SIG-M5 (cell line): ENCODE data around the gene MSH6.

Experiments
- DNase-seq: peaks from one replicate; lab custom pipeline; 2025; lab: John Stamatoyannopoulos, UW

The MSH6 gene

GRCh38 chr2:47782671-47783485 is at the start of gene MSH6:
TSS of gene MSH6 (plus strand) at chr2:47783145. CDS start at chr2:47783234, 89 bp downstream.
- peak; percentile 63 for DNase-seq

GRCh38 chr2:47735136-47735869 is 47.6 kb upstream of the MSH6 start:
- DNase-seq, result no peak

- DNase-seq, result no peak
Measured at GRCh38 chr2:47735912-47736311, 47.0 kb upstream of the MSH6 start.

GRCh38 chr2:47737191-47737975 is 45.6 kb upstream of the MSH6 start:
- no peak for DNase-seq

- no peak for DNase-seq
Measured at GRCh38 chr2:47738331-47738730, 44.6 kb upstream of the MSH6 start.

- no peak for DNase-seq
Measured at GRCh38 chr2:47741101-47741500, 41.8 kb upstream of the MSH6 start.

GRCh38 chr2:47741637-47742036 is 41.3 kb upstream of the MSH6 start:
- DNase-seq, result no peak

GRCh38 chr2:47744074-47744473 is 38.9 kb upstream of the MSH6 start:
- no peak for DNase-seq

- DNase-seq, result no peak
Measured at GRCh38 chr2:47747878-47748277, 35.1 kb upstream of the MSH6 start.

- no peak for DNase-seq
Measured at GRCh38 chr2:47751856-47752414, 31.0 kb upstream of the MSH6 start.

- no peak for DNase-seq
Measured at GRCh38 chr2:47767497-47767844, 15.5 kb upstream of the MSH6 start.

- DNase-seq, result no peak
Measured at GRCh38 chr2:47767880-47768609, 14.9 kb upstream of the MSH6 start.

- no peak for DNase-seq
Measured at GRCh38 chr2:47769318-47769717, 13.6 kb upstream of the MSH6 start.

- no peak for DNase-seq
Measured at GRCh38 chr2:47771211-47771610, 11.7 kb upstream of the MSH6 start.

GRCh38 chr2:47772343-47772742 is 10.6 kb upstream of the MSH6 start:
- no peak for DNase-seq

- DNase-seq, result no peak
Measured at GRCh38 chr2:47774567-47774966, 8.4 kb upstream of the MSH6 start.

GRCh38 chr2:47777277-47777937 is 5.5 kb upstream of the MSH6 start:
- no peak for DNase-seq

- no peak for DNase-seq
Measured at GRCh38 chr2:47778698-47779425, 4.1 kb upstream of the MSH6 start.

GRCh38 chr2:47779426-47779790 is 3.5 kb upstream of the MSH6 start:
- no peak for DNase-seq

GRCh38 chr2:47782381-47782670 is 619 bp upstream of the MSH6 start:
- DNase-seq, result no peak
